HG02840 (cell line): Measurements from ENCODE around the gene ISOC2.
"Not testable (repeated sequence)": the region's sequence is repeated elsewhere in the genome, so short reads cannot be mapped to it uniquely, and the experiment has no call there.

Experiments
- ATAC-seq: cut with Tn5 transposase; IDR thresholded peaks from one replicate; pipeline ENCODE4 v1.9.1; 2021; ENCODE audit warnings: mild to moderate bottlenecking, moderate library complexity, moderate number of reproducible peaks; ENCODE audit not compliant: unreplicated experiment, low FRiP score

The ISOC2 gene

GRCh38 chr19:55461974-55462626 is 658 bp upstream of the ISOC2 start:
- ATAC-seq = no peak

- no peak for ATAC-seq
Measured at GRCh38 chr19:55460670-55461258, 678 bp downstream of the ISOC2 start.

- ATAC-seq = no peak
Measured at GRCh38 chr19:55459950-55460657, 1.3 kb downstream of the ISOC2 start.

GRCh38 chr19:55459551-55459949 is 1.9 kb downstream of the ISOC2 start:
- ATAC-seq = no peak

GRCh38 chr19:55457683-55458457 is 3.6 kb downstream of the ISOC2 start:
- no peak for ATAC-seq

GRCh38 chr19:55456347-55456746 is 5.1 kb downstream of the ISOC2 start:
- no peak for ATAC-seq

- no peak for ATAC-seq
Measured at GRCh38 chr19:55455576-55456235, 5.7 kb downstream of the ISOC2 start.

GRCh38 chr19:55454787-55455243 is 6.6 kb downstream of the ISOC2 start:
- ATAC-seq = no peak

- ATAC-seq = no peak
Measured at GRCh38 chr19:55453511-55454260, 7.8 kb downstream of the ISOC2 start.

GRCh38 chr19:55452749-55453346 is 8.6 kb downstream of the ISOC2 start:
- no peak for ATAC-seq

GRCh38 chr19:55451965-55452748 is 9.3 kb downstream of the ISOC2 start:
- ATAC-seq = no peak

GRCh38 chr19:55451163-55451964 is 10.1 kb downstream of the ISOC2 start:
- no peak for ATAC-seq

- ATAC-seq = no peak
Measured at GRCh38 chr19:55449469-55449868, 12.0 kb downstream of the ISOC2 start.

- not testable (repeated sequence) for ATAC-seq
Measured at GRCh38 chr19:55448175-55448490, 13.3 kb downstream of the ISOC2 start.

GRCh38 chr19:55447421-55448174 is 13.8 kb downstream of the ISOC2 start:
- no peak for ATAC-seq

GRCh38 chr19:55446060-55446459 is 15.4 kb downstream of the ISOC2 start:
- no peak for ATAC-seq

GRCh38 chr19:55444646-55445045 is 16.8 kb downstream of the ISOC2 start:
- no peak for ATAC-seq
